CD4-positive, alpha-beta T cell treated with Interleukin-4 for 4 hours (primary cell): ENCODE results near the gene XKR3.
"Not testable (repeated sequence)": the region's sequence is repeated elsewhere in the genome, so short reads cannot be mapped to it uniquely, and the experiment has no call there.

Experiments
- DNase-seq: peaks from one replicate; pipeline ENCODE4 v3.0.0-alpha.2; 2020

Gene XKR3

DNA sequence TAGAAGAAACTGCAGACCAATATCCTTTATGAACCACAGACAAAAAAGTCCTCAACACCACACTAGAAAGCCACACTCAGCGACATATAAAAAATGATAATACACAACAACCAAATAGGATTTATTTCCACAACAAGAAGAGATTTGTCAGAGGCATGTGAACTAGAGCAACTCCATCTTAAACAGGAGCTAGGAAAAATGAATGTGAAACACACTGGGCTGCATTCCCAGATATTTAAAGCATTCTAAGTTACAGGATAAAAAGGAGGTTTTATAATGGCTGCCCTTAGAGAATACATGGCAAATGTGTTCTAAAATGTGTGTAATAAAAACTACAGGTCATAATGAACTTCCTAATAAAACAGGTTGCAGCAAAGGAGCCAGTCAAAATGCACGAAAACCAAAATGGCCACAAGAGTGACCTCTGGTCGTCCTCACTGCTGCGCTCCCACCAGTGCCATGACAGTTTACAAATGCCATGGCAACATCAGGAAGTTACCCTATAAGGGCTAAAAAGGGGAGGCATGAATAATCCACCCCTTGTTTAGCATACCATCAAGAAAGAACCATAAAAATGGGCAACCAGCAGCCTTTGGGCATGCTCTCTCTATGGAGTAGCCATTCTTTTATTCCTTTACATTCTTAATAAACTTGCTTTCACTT, 21.8 kb downstream of the XKR3 start:
- no peak for DNase-seq

DNA sequence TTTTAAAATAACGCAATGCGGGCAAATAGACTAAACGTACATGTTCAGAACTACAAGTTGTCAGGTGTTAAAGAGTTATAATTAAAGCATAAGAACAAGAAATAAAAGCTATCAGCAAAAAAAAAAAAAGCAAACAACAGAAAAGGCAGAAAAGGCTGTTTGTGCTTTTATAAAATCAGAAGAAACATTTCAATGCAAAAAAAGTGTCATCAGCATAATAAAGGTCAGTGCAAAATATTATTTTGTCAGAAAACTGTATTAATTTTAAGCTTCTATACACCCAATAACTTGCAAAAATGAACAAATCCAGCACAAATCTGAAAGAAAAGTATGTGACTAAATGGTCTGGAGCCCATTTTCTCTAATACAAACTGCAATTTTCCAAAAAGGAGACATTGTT, 23.6 kb downstream of the XKR3 start:
- DNase-seq: no peak

DNA sequence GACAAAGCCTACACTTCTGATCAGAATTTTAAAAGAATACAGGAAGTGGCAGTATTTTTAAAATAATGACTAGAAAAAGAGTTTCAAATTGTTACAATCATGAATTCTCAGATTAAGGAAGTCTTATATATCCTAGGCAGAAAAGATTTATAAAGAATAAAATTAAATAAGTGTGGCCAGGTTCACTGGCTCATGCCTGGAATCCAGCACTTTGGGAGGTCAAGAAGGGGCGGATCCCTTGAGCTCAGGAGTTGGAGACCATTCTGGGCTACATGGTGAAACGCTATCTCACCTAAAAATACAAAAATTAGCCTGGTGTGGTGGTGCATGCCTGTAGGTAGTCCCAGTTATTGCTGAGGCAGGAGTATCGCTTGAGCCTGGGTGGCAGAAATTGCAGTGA, 24.1 kb downstream of the XKR3 start:
- no peak for DNase-seq

DNA sequence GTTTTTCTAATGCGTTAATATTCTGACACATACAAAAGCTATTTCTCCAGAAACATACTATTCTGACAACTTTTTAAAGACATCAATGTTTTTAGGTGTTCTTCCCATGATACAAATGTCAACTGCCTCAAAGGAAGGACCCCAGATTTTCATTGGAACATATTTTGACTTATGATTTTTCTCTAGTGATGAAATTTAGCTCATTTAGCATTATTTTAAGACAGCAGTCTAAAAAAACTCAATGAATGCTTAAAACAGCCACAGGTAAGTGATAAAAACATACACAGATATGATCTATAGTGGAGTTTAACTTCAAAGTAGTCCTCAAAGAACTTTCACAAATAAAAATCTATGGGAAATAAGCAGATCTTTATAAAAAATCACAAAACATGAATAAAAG, 24.9 kb downstream of the XKR3 start:
- DNase-seq: no peak

DNA sequence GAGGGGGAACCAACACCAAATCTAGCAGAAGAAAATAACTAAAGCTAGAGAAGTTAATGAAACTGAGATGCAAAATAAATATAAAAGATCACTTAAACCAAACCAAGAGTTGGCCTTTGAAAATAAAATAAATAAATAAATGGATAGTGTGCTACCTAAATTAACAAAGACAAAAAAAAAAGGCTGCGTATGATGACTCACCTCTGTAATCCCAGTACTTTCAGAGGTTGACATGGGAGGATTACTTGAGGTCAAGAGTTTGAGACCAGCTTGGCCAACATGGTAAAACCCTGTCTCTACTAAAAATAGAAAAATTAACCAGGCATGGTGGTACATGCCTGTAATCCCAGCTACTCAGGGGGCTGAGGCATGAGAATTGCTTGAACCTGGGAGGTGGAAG, 29.7 kb downstream of the XKR3 start:
- DNase-seq: not testable (repeated sequence)

DNA sequence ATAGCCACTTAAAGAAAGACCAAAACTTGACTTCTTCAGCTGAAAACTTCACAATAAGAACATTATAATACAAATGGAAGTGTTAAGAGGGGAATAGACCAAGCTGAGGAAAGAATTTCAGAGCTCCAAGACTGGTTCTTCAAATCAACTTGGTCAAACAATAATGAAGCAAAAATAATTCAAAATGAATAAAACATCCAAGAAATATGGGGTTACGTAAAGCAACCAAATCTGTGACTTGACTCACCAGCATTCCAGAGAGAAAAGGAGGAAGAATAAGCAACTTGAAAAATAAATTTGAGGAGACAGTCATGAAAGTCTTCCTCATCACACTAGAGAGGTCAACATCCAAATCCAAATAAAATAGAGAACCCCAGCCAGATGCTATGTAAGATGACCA, 31.4 kb downstream of the XKR3 start:
- no peak for DNase-seq

DNA sequence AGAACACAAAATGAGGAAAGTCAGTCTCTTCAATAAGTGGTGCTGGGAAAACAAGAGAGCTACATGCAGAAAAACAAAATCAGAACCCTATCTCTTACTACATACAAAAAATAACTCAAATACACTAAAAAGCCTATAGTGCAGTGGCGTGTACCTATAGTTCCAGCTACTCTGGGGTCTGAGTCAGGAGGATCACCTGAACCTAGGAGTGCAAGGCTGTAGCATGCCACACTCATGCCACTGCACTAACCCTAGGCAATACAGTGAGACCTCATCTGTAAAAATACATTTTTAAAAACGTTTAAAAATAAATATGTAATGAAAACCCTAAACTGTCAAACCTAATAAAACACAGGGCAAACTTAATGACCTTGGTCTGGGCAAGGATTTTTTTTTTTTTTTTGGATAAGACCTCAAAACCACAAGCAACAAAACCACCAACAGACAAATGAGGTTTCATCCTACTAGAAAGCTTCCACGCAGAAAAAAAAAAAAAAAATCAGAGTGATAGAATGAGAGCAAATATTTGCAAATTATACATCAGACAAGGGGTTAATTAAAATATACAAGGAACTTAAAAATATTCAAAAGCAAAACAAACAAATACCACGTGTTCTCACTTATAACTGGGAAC, 35.2 kb downstream of the XKR3 start:
- DNase-seq: no peak

DNA sequence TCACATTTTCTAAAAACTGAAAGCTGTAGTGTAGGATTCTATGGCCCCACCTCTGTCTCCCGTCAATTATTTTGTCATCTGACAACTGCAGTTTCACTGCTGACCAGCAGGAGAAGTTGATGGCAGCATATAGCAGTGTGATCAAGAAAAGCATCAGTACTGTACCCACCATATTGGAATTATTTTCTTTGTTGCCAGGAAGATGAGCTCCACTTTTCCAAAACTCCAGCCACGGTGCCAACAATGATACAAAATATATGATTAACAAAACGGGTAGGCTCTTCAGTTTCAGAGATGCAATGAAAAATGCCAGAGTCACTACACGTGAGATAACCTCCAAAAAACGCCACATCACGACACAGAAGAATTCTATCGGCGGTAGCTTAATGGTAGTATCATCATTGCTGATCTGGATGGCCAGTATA, 41.3 kb downstream of the XKR3 start:
- DNase-seq: no peak

DNA sequence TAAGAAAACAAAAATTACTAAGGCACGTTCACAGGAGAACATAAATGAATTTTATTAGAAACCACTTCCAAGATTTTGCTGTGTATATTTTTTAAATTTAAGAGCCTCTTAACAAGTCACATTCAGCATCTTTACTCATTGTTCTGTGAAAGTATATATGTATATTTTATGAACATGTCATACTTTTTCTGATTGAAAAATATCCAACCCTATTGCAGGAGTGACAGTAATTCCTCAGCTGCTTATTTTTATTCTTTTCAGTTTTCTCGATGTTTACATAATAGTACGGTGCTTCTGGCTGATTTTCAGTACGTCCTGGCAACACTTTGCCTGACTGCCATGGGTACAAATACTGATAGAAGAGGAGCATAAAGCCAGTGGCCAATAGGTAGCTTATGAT, 41.8 kb downstream of the XKR3 start:
- DNase-seq: no peak

DNA sequence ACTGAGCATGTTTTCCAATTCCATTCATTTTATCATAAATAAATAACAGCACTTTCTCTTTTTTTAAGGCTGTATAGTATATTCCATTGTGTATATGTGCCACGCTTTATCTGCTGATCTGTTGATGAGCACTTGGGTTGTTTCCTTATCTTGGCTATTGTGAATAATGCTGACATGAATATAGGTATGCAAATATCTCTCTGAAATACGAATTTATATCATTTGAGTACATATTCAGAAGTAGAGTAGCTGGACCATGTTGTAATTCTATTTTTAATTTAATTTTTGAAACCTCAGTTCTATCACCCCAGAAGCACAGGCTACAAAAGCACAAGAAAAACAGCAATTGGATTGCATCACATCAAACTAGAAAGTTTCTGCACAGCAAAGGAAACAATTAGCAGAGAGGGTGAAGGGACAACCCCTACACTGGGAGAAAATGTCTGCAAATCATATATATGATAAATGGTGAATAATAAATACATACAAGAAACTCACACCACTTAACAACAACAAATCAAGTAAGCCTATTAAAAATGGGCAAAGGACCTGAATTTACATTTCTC, 43.4 kb downstream of the XKR3 start:
- DNase-seq: no peak

DNA sequence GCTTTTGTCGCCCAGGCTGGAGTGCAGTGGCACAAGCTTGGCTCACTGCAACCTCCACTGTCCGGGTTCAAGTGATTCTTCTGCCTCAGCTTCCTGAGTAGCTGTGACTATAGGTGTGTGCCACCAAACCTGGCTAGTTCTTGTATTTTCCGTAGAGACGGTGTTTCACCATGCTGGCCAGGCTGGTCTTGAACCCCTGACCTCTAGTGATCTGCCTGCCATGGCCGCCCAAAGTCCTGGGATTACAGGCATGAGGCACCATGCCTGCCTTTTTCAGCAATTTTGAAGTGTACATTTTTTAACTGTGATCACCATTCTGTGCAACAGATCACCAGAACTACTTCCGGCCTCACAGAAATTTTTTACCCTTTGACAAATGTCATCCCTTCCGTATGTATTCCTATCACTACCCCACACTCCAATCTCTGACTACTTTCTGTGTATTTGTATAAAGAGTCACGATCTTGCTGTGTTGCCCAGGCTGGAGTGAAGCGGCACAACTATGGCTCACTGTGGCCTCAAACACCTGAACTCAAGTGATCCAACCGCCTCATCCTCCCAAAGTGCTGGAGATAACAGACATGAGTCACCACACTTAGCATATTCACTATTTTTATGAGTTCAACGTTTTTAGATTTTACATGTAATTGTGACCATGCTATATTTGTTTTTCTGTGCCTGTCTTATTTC, 44.0 kb downstream of the XKR3 start:
- DNase-seq: no peak

DNA sequence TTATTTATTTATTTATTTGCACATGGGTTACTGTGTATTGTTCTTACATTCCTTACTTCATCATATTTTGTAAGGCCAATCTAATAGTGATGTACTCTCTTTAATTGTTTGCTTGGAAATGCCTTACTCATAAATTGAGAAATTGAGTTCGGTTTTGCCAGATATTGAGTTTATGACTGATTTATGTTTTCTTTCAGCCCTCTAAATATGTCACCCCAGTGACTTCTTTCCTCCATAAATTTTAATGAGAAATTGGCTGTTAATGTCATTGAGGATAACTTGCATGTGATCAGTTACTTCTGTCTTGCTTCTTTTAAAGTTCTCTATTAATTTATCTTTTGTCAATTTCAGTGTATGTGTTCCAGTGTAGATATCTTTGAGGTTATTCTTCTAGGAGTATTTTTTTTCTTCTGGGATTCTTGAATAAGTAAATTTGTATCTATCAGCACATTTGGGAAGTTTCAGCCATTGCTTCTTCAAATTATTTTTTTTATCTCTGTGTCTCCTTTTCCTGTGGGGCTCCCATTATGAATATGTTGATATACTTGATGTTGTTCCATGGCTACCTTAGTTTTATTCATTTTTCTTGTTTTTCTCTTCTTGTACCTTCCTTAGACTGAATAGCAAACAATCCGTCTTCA, 47.8 kb downstream of the XKR3 start:
- no peak for DNase-seq

DNA sequence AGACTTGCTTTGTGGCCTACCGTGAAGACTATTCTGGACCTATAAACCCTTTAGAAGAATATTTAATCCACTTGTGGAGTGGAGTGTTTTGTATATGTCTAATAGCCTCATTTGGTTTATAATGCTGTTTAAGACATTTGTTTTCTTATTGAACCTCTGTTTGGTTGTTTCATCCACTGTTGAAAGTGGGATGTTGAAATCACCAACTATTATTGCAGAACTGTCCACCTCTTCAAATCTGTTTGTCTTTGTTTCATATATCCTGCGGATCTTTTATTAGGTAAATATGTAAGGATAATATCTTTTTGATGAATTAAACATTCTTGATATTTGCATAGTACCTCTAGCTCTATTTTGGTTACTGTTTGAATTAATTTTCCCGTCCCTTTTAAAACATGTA, 49.1 kb downstream of the XKR3 start:
- no peak for DNase-seq

DNA sequence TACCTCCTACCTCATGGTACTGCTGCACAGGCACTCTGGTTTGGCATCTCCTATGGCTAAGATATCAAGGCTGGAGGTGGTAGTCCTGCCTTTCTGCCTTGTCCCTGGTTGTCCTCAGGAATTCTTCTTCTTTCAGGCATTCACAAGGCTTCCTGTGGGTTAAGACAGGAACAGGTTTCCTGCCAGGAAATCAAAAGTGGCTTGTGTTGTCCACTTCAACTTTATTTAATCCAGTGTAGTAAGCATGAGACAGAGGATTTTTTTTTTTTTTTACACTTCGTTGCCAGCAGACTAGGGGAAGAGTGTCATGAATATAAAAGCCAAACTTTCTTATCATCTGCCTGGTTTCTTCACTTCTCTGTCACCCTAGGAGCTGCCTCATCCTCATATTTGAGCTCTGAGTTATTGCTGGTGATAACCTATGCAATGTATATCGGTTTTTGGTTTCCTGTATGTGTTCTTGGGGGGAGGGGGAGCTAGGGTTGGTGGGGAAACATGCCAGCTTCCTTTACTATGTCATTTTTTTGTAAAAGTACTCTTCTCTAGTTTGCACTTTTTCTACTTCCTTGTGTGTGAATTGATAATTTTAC, 50.2 kb downstream of the XKR3 start:
- no peak for DNase-seq

DNA sequence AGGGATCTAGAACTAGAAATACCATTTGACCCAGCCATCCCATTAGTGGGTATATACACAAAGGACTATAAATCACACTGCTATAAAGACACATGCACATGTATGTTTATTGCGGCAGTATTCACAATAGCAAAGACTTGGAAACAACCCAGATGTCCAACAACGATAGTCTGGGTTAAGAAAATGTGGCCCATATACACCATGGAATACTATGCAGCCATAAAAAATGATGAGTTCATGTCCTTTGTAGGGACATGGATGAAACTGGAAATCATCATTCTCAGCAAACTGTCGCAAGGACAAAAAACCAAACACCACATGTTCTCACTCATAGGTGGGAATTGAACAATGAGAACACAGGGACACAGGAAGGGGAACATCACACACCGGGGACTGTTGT, 53.6 kb downstream of the XKR3 start:
- not testable (repeated sequence) for DNase-seq

DNA sequence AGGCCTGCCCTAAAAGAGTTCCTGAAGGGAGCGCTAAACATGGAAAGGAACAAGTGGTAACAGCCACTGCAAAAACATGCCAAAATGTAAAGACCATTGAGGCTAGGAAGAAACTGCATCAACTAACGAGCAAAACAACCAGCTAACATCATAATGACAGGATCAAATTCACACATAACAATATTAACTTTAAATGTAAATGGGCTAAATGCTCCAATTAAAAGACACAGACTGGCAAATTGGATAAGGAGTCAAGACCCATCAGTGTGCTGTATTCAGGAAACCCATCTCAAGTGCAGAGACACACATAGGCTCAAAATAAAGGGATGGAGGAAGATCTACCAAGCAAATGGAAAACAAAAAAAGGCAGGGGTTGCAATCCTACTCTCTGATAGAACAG, 57.3 kb downstream of the XKR3 start:
- not testable (repeated sequence) for DNase-seq

DNA sequence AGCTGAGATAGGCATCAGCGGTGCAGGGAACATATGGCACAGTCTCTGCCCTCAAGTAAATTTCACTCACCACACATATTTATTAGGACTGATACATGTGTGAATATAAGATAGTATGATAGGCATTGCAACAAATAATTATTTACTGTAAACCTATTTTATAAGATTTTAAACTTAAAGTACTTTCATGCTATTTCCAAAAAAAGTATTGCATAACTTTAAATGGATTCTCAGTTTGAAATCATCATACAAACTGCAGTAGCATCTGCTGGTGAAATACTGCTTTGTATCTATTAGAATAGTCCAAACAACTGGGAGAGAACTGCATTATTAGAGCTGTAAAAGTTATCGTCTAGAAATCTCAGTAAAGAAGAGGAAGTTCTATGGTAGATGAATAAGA, 63.0 kb downstream of the XKR3 start:
- not testable (repeated sequence) for DNase-seq

DNA sequence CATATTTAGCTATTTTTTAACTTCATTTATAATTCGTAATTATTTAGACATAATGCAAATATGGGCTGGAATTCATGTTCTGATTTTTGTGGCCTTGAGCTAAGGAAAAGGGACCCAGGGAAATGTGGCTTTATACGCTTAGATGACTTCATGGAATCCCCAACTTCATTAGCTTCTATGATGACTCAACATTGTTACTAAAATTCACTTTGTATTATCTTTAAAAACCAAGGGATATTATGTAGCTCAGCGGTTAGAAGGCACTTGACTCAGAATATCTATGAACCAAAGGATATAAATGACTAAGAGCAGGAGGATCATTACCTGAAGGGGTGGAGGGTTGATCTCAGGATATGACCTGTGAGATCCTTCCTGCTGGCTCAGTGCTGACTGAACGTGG, 64.8 kb downstream of the XKR3 start:
- DNase-seq: not testable (repeated sequence)

DNA sequence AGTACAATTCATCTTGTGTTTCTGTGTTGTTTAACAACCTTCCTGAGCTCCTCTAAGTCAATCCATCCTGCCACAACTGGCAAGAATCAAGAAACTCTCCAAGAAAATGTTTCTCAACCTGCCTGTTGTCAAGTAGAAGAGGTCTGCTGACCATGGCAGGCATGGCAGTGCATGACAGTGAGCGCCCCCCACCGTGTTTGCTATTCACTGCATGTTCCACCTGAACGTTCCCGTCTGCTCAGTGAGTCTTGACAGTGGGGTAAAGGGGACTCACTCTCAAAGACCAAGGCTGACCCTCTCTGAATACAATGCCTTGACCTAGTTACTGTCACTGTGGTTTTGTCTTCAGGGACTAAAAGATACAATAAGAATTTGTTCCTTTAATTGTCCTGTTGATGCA, 75.9 kb downstream of the XKR3 start:
- DNase-seq: not testable (repeated sequence)

DNA sequence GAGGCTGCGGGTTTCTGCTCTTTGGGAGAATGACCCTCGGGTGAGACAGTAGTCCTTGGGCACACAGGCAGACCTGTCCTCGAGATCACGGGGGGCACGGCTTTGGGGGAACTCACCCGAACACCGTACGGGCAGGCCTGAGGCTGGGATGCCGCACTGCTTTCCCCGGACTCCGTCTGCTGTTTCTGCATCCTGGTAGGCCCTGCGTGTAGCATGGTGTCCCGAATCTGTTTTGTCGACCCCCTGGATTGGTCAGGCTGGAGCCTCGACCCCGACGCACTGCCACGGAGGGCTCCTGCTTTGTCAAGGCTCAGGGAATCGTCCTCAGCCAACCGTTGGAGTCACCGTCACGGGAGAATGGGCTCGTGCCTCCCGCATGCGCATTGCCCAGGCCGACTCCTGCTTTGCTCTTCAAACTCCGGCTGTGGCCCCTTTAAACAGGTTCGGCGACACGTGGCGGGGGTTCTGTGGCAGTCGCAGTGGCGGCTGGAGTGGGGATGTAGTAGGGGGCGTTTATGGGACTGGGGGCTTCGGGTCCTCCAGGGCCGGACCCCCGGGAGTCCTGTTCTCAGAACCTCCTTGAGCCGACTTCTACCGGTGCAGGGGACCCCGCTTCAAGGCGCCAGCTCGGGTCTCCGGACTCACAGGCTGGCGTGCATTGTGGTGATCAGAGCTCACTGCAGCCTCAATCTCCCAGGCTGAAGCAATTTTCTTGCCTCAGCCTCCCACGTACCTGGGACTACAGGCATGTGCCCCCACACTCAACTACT, 76.9 kb downstream of the XKR3 start:
- not testable (repeated sequence) for DNase-seq

DNA sequence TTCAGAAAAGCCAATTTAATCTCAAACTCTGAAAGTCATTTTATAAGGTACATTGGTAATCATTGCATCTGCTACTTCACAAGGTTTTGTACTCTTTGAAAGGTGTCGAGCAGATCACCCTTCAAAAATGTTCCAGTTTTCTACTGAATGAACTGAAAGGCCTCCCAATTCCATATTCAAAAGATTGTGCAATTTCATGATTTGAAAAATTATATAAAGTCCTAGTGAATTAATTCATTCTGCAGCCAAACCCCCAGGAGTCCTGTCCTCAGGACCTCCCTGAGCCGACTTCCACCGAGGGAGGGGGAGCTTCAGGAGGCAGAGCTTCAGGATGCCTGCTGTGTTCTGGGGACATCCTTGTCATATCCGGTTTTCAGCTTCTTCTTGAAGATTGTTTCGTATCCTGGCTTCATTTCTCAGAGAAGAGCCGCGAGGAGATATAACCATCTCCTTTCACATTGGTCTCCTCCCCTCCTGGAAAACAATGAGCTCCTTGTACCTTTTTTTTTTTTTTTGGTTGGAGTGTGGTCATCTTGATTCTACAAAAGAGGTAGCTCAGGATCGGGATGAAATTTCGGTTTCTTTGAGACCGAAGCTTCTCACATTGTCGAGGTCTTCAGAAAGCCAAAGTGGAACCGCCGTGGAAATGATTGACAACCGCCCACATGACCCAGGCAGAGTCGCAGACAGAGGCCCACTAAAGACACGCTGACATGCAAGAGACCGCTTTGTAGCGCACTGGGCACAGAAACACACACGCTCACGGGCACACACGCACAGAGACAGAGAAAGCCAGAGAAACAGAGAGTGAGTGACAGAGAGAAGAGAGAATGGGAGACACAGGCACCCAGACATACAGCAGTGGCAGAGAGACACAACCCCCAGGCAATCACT, 77.7 kb downstream of the XKR3 start:
- not testable (repeated sequence) for DNase-seq
